ENCODE measurements around the gene FAM117B. TPM values are rescaled to one million over a fixed set of nuclear protein-coding genes. Genes with fewer than 3 reads are reported as not detected.
A peak's percentile ranks its signal among the peaks of the same experiment; 100 is the strongest.

FAM117B gene
- total RNA-seq, 1 donor from 2014 or later: 13.1 TPM

GRCh38 chr2:202610380-202610779 lies 24.4 kb upstream of the FAM117B start:
- ATAC-seq (no peak), DNase-seq (no peak)
- H3K4me1 ChIP-seq: peaks cover 17% of the 10 kb centered on the region
- peak overlapping the region; percentile 19 for H3K27ac ChIP-seq
- H3K4me3 ChIP-seq: no peak overlapping the region
- intact Hi-C loops (cut with DNase I): no loop called here
- TF ChIP-seq CTCF (IDR thresholded peaks at IDR 0.05): no peak
- no peaks in the 10 kb centered on the region for H3K36me3 ChIP-seq
- no peaks in the 10 kb centered on the region for H3K9me3 ChIP-seq
- no peaks in the 10 kb centered on the region for H3K27me3 ChIP-seq (ENCODE audit: low read depth)

GRCh38 chr2:202612145-202612544 lies 22.6 kb upstream of the FAM117B start:
- Histone ChIP-seq H3K4me3 (no peak overlapping the region), H3K27ac (no peak overlapping the region), H3K4me1 (peaks cover 17% of the 10 kb centered on the region), H3K27me3 (ENCODE audit: low read depth) (no peaks in the 10 kb centered on the region), H3K36me3 (no peaks in the 10 kb centered on the region), H3K9me3 (no peaks in the 10 kb centered on the region)
- DNase-seq (no peak), ATAC-seq (no peak)
- intact Hi-C loops (cut with DNase I): no loop called here
- TF ChIP-seq CTCF (IDR thresholded peaks at IDR 0.05): no peak

GRCh38 chr2:202613479-202613878 lies 21.3 kb upstream of the FAM117B start:
- no peaks in the 10 kb centered on the region for H3K27me3 ChIP-seq (ENCODE audit: low read depth)
- no peak overlapping the region for H3K27ac ChIP-seq
- intact Hi-C loops (cut with DNase I): no loop called here
- DNase-seq (no peak), ATAC-seq (no peak)
- H3K9me3 ChIP-seq: no peaks in the 10 kb centered on the region
- TF ChIP-seq CTCF (IDR thresholded peaks at IDR 0.05): no peak
- H3K36me3 ChIP-seq: no peaks in the 10 kb centered on the region
- H3K4me1 ChIP-seq: peaks cover 17% of the 10 kb centered on the region
- H3K4me3 ChIP-seq: no peak overlapping the region

GRCh38 chr2:202624133-202624532 lies 10.6 kb upstream of the FAM117B start:
- Histone ChIP-seq H3K9me3 (no peaks in the 10 kb centered on the region), H3K36me3 (no peaks in the 10 kb centered on the region), H3K27ac (no peak overlapping the region), H3K4me3 (no peak overlapping the region), H3K4me1 (no peaks in the 10 kb centered on the region), H3K27me3 (ENCODE audit: low read depth) (no peaks in the 10 kb centered on the region)
- TF ChIP-seq CTCF (IDR thresholded peaks at IDR 0.05): no peak
- no peak for DNase-seq
- intact Hi-C loops (cut with DNase I): no loop called here
- no peak for ATAC-seq

- Histone ChIP-seq H3K4me1 (no peaks in the 10 kb centered on the region), H3K36me3 (no peaks in the 10 kb centered on the region), H3K9me3 (no peaks in the 10 kb centered on the region), H3K27me3 (ENCODE audit: low read depth) (no peaks in the 10 kb centered on the region), H3K27ac (no peak overlapping the region), H3K4me3 (no peak overlapping the region)
- intact Hi-C loops (cut with DNase I): no loop called here
- ATAC-seq (no peak), DNase-seq (no peak)
- TF ChIP-seq CTCF (IDR thresholded peaks at IDR 0.05): no peak
Measured at GRCh38 chr2:202627042-202627441, 7.7 kb upstream of the FAM117B start.

Data from lower lobe of right lung (tissue), 2 donors.